NOMO-1 treated with dmso at 0.1 percent for 144 hours (cell line): ENCODE measurements around the gene PPIB.
"Not testable (repeated sequence)": the region's sequence is repeated elsewhere in the genome, so short reads cannot be mapped to it uniquely, and the experiment has no call there.

Experiments
- DNase-seq: peaks from one replicate; lab custom pipeline; 2025; ENCODE audit not compliant: unreplicated experiment; lab: John Stamatoyannopoulos, UW

Gene PPIB

GRCh38 chr15:64110950-64111678, 51.7 kb downstream of the PPIB start:
- no peak for DNase-seq

GRCh38 chr15:64110108-64110701, 52.6 kb downstream of the PPIB start:
- not testable (repeated sequence) for DNase-seq

DNA sequence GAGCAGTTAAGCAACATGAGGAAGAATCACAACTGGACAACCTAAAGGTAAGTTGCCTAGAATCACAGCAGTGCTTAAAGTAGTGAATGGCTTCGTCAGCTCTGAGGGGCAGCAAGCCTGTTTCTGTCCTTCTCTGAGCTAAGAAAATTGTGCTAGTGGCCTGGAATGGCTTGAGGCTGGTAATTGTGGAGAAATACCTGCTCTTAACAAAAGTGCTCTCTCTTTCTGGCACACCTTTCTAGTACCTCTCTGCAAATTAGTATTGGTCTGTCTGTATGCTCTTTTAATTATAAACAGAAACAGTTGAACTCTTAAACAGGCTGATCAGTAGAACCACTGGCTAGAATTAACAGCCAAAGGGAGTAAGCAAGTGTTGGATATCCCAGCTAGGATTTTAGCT, 55.5 kb downstream of the PPIB start:
- DNase-seq, result no peak
